Breast epithelium (tissue), 4 donors: ENCODE data around the gene HSPG2. TPM values are rescaled to one million over a fixed set of nuclear protein-coding genes. Genes with fewer than 3 reads are reported as not detected.

Experiments
- DNase-seq, 2 donors: peaks; one replicate each; pipeline ENCODE4 v3.0.0-alpha.2; 2019; ENCODE audit warnings: low spot score in 2 of 2
- H3K27ac ChIP-seq, 2 donors: fragments of 200-600 bp; sonication (generic) in 1 of 2; one replicate each; pipeline ENCODE4 v1.5.1; 2016 to 2019; ENCODE audit warnings: mild to moderate bottlenecking in 1 of 2
- H3K27me3 ChIP-seq, 2 donors: fragments of 200-600 bp; sonication (generic) in 1 of 2; one replicate each; pipeline versions ENCODE4 v1.5.1 to v1.6.0; 2017 to 2019; ENCODE audit warnings: control low read depth in 1 of 2, mild to moderate bottlenecking in 1 of 2
- H3K36me3 ChIP-seq: fragments of 200-600 bp; one replicate; pipeline ENCODE4 v1.5.1; 2019
- H3K4me1 ChIP-seq, 2 donors: fragments of 200-600 bp; sonication (generic); one replicate each; pipeline ENCODE4 v1.5.1; 2016 to 2019; ENCODE audit warnings: control low read depth in 1 of 2
- H3K4me3 ChIP-seq, 3 donors: fragments of 200-600 bp; sonication (generic); 1 replicate in 2 of 3; 2 replicates in 1 of 3; pipeline ENCODE4 v1.5.1; 2016 to 2019; ENCODE audit warnings: mild to moderate bottlenecking in 3 of 3, moderate library complexity in 2 of 3
- H3K9me3 ChIP-seq, 2 donors: fragments of 200-600 bp; sonication (generic) in 1 of 2; one replicate each; pipeline ENCODE4 v1.5.1; 2016 to 2019; ENCODE audit warnings: control low read depth in 1 of 2
- CTCF ChIP-seq, 3 donors: fragments of 450-650 bp; IDR thresholded peaks; one replicate each; pipeline ENCODE4 v1.5.1; 2016 to 2017; ENCODE audit warnings: antibody characterized with exemption in 3 of 3, mild to moderate bottlenecking in 3 of 3, moderate library complexity in 3 of 3
- POLR2A ChIP-seq: fragments of 450-650 bp; IDR thresholded peaks from one replicate; pipeline ENCODE4 v1.6.1; 2016; ENCODE audit warnings: antibody characterized with exemption, mild to moderate bottlenecking, moderate library complexity
- POLR2AphosphoS5 ChIP-seq, 3 donors: sonication (generic); formaldehyde crosslinking; IDR thresholded peaks; one replicate each; pipeline ENCODE4 v1.6.1; 2017; ENCODE audit warnings: antibody characterized with exemption in 3 of 3
- intact Hi-C: fragments of 100-400 bp; cut with DNase I; formaldehyde crosslinking; loops from one replicate; pipeline ENCODE4 v1.15.1; 2023; ENCODE audit warnings: low total_unique reads
- total RNA-seq, 3 donors: library from RNA; depleted of rRNA; stranded (reverse); fragments of >200 nt; gene quantifications; one replicate each; pipeline ENCODE4 v1.1.0, GENCODE V29; 2016

Gene HSPG2
- total RNA-seq, 3 donors from 2014 or later = 48.3 to 219 (median 95.0) TPM

DNA sequence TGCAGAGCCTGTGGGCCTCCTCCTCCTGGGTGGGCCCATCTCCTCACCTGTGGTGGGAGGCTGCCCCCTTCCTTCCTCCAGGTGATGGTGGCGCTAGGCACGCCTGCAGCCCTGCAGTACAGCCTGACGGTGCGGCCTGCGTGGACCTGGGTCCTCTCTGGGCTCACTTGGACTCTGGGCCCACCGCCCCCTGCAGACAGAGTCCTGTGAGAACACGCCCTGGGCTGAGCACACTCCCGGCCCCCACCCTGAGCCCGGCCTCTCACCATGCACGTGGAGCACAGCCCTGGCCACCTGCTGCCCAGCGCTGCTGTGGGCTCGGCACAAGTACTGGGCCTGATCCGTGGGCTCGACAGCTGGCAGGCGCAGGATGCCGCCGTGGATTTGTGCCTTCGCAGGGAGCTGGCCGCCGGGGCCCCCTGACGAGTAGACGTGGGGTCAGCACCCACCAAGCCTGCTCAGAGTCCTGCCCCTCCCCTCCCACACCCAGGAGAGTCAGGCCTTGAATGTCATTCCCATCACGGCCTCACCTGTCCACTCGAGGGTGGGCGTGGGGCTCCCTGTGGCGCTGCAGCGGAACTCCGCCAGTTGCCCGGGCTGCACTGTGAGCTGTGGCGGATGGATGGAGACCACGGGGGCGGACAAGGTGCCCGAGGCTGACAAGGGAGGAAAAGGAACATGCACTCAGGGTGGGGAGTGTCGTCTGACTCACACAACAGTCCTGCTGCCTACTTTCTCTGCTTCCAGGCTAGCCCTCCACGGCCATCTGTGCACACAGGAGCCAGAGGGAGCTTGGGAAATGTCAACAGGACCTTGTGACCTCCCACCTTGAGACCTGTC lies 81.6 kb downstream of the HSPG2 start:
- no peaks in the 10 kb centered on the region for H3K4me1 ChIP-seq
- DNase-seq = no peak
- peaks cover 4% of the 10 kb centered on the region for H3K36me3 ChIP-seq
- H3K4me3 ChIP-seq = no peak overlapping the region
- H3K27ac ChIP-seq = no peak overlapping the region
- intact Hi-C loops = no loop called here
- no peaks in the 10 kb centered on the region for H3K9me3 ChIP-seq
- TF ChIP-seq POLR2AphosphoS5 (IDR thresholded peaks at IDR 0.05) = no peak
- no peak for TF ChIP-seq CTCF (IDR thresholded peaks at IDR 0.05)
- no peaks in the 10 kb centered on the region for H3K27me3 ChIP-seq

GRCh38 chr1:21854751-21855131 lies 82.4 kb downstream of the HSPG2 start:
- Histone ChIP-seq H3K4me3 (no peak overlapping the region), H3K36me3 (peaks cover 4% of the 10 kb centered on the region), H3K27ac (no peak overlapping the region), H3K27me3 (no peaks in the 10 kb centered on the region), H3K9me3 (no peaks in the 10 kb centered on the region), H3K4me1 (no peaks in the 10 kb centered on the region)
- TF ChIP-seq CTCF (IDR thresholded peaks at IDR 0.05) = no peak
- no peak for TF ChIP-seq POLR2A
- TF ChIP-seq POLR2AphosphoS5 (IDR thresholded peaks at IDR 0.05) = no peak
- intact Hi-C loops = no loop called here
- no peak for DNase-seq

- Histone ChIP-seq H3K4me3 (no peak overlapping the region), H3K9me3 (no peaks in the 10 kb centered on the region), H3K4me1 (no peaks in the 10 kb centered on the region), H3K36me3 (peaks cover 4% of the 10 kb centered on the region), H3K27me3 (no peaks in the 10 kb centered on the region), H3K27ac (no peak overlapping the region)
- TF ChIP-seq POLR2AphosphoS5 (IDR thresholded peaks at IDR 0.05) (no peak), POLR2A (no peak), CTCF (IDR thresholded peaks at IDR 0.05) (no peak)
- intact Hi-C loops = no loop called here
- DNase-seq = no peak
Measured at GRCh38 chr1:21854090-21854750, 82.9 kb downstream of the HSPG2 start.

GRCh38 chr1:21853131-21853427 lies 84.0 kb downstream of the HSPG2 start:
- no peak overlapping the region for H3K4me3 ChIP-seq
- no peaks in the 10 kb centered on the region for H3K4me1 ChIP-seq
- no peak for DNase-seq
- intact Hi-C loops = no loop called here
- H3K9me3 ChIP-seq = no peaks in the 10 kb centered on the region
- H3K27me3 ChIP-seq = no peaks in the 10 kb centered on the region
- TF ChIP-seq CTCF (IDR thresholded peaks at IDR 0.05) = no peak
- no peak for TF ChIP-seq POLR2AphosphoS5 (IDR thresholded peaks at IDR 0.05)
- no peak for TF ChIP-seq POLR2A
- H3K36me3 ChIP-seq = peaks cover 4% of the 10 kb centered on the region
- H3K27ac ChIP-seq = no peak overlapping the region

DNA sequence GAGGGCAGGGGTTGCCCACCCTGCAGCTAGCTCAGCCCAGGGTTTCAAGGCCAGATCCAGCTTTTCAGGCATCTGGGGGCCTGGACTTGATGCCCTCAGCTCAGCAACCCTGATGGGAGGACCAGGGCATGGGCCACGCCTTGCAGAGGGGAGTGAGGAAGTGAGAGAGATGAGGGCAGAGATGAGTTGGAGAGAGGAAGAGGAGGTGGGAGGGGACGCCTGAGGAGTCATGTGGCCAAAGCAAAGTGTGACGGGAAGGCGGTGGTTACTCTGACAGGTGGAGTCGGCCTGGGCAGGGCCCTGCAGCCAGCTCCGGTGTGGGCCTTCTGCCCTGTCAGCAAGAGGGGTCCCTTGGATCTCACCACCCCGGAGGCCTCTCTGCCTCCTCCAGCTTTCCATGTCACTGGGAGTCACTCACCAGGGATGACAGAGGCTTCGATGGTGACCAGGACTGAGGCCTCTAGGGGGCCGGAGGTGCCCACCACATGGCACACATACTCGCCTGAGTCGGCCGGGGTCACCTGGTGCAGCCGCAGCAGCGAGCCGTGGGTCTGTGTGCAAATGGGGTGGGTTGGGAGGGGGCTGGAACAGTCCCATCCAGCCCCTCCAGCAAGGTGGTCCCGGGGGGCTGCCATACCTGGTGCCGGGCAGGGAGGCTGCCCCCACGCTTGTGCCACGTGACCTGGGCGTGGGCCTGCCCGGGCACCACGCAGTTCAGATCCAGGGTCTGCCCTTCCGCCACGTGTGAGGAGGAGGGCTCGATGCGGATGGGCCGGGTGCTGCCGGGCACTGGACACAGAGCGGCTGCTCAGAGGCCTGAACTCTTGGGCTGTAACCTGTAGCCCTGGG lies 84.6 kb downstream of the HSPG2 start:
- no peak for DNase-seq

More for the DNA sequence above, 84.6 kb downstream of the HSPG2 start:
- intact Hi-C loops = no loop called here
- Histone ChIP-seq H3K4me1 (no peaks in the 10 kb centered on the region), H3K9me3 (no peaks in the 10 kb centered on the region), H3K36me3 (peaks cover 4% of the 10 kb centered on the region), H3K27ac (no peak overlapping the region), H3K27me3 (no peaks in the 10 kb centered on the region), H3K4me3 (no peak overlapping the region)
- TF ChIP-seq POLR2A = no peak
- TF ChIP-seq POLR2AphosphoS5 (IDR thresholded peaks at IDR 0.05) = no peak
- TF ChIP-seq CTCF (IDR thresholded peaks at IDR 0.05) = no peak
